ENCODE data around the gene SLC10A7.
"Not testable (repeated sequence)": the region's sequence is repeated elsewhere in the genome, so short reads cannot be mapped to it uniquely, and the experiment has no call there.

The SLC10A7 gene

GRCh38 chr4:146359771-146360170 lies 162.0 kb downstream of the SLC10A7 start:
- DNase-seq = no peak

- not testable (repeated sequence) for DNase-seq
Measured at GRCh38 chr4:146350114-146350513, 171.6 kb downstream of the SLC10A7 start.

- DNase-seq = no peak
Measured at GRCh38 chr4:146349306-146349705, 172.4 kb downstream of the SLC10A7 start.

- DNase-seq = no peak
Measured at GRCh38 chr4:146347822-146348221, 173.9 kb downstream of the SLC10A7 start.

GRCh38 chr4:146346276-146346675 lies 175.5 kb downstream of the SLC10A7 start:
- no peak for DNase-seq

- DNase-seq = no peak
Measured at GRCh38 chr4:146343776-146344175, 178.0 kb downstream of the SLC10A7 start.

GRCh38 chr4:146343199-146343598 lies 178.5 kb downstream of the SLC10A7 start:
- DNase-seq = no peak

GRCh38 chr4:146342600-146343192 lies 179.0 kb downstream of the SLC10A7 start:
- DNase-seq = peak in 2 of 58 donors; percentile 1 to 2

- no peak for DNase-seq
Measured at GRCh38 chr4:146340798-146341197, 180.9 kb downstream of the SLC10A7 start.

GRCh38 chr4:146338512-146338911 lies 183.2 kb downstream of the SLC10A7 start:
- DNase-seq = no peak

- no peak for DNase-seq
Measured at GRCh38 chr4:146336410-146336807, 185.3 kb downstream of the SLC10A7 start.

GRCh38 chr4:146335763-146336409 lies 185.9 kb downstream of the SLC10A7 start:
- DNase-seq = no peak

- no peak for DNase-seq
Measured at GRCh38 chr4:146334862-146335449, 186.8 kb downstream of the SLC10A7 start.

- no peak for DNase-seq
Measured at GRCh38 chr4:146333895-146334262, 187.9 kb downstream of the SLC10A7 start.

GRCh38 chr4:146333187-146333894 lies 188.4 kb downstream of the SLC10A7 start:
- no peak for DNase-seq

GRCh38 chr4:146330392-146330791 lies 191.3 kb downstream of the SLC10A7 start:
- DNase-seq = no peak

GRCh38 chr4:146329050-146329716 lies 192.6 kb downstream of the SLC10A7 start:
- no peak for DNase-seq

- DNase-seq = no peak
Measured at GRCh38 chr4:146327859-146328650, 193.7 kb downstream of the SLC10A7 start.

- DNase-seq = no peak
Measured at GRCh38 chr4:146318894-146319293, 202.8 kb downstream of the SLC10A7 start.

GRCh38 chr4:146317783-146318182 lies 204.0 kb downstream of the SLC10A7 start:
- DNase-seq = no peak

GRCh38 chr4:146315184-146315583 lies 206.6 kb downstream of the SLC10A7 start:
- no peak for DNase-seq
